ENCODE results near the gene KIF5C. TPM values are rescaled to one million over a fixed set of nuclear protein-coding genes. Genes with fewer than 3 reads are reported as not detected.

The KIF5C gene
- polyA plus RNA-seq, 1 experiment: 0.17 TPM

- no peak for TF ChIP-seq CTCF (IDR thresholded peaks at IDR 0.05; ENCODE audit: insufficient read depth, low read depth, low read length)
- POLR2A ChIA-PET: no interaction called here
- CTCF ChIA-PET: interaction anchor here (1.0 to 2.1 kb wide), 2 partner anchors 9 to 991 kb away, joined by 3 to 7 read pairs; no protein-coding TSS in a partner anchor
These were observed 106.3 kb downstream of the KIF5C start for GRCh38 chr2:148981324-148981723.

GRCh38 chr2:148981781-148982180 lies 106.8 kb downstream of the KIF5C start:
- no peak for TF ChIP-seq CTCF (IDR thresholded peaks at IDR 0.05; ENCODE audit: insufficient read depth, low read depth, low read length)
- Histone ChIP-seq H3K27me3 (ENCODE audit: control insufficient read depth, insufficient read depth, low read length) (peaks cover 3% of the 10 kb centered on the region), H3K4me3 (ENCODE audit: low read depth, low read length) (no peak overlapping the region), H3K36me3 (ENCODE audit: control insufficient read depth, insufficient read depth, low read length) (no peaks in the 10 kb centered on the region)
- ChIA-PET CTCF (interaction anchor here (0.8 to 2.1 kb wide), 4 partner anchors 9 to 992 kb away, joined by 3 to 7 read pairs (median 3); no protein-coding TSS in a partner anchor), POLR2A (no interaction called here)
- no peak for DNase-seq (ENCODE audit: low read depth)

More at GRCh38 chr2:148981324-148981723, 106.3 kb downstream of the KIF5C start:
- H3K27me3 ChIP-seq (ENCODE audit: control insufficient read depth, insufficient read depth, low read length): peaks cover 3% of the 10 kb centered on the region
- no peak overlapping the region for H3K4me3 ChIP-seq (ENCODE audit: low read depth, low read length)
- DNase-seq (ENCODE audit: low read depth): no peak
- no peaks in the 10 kb centered on the region for H3K36me3 ChIP-seq (ENCODE audit: control insufficient read depth, insufficient read depth, low read length)

- no peak for DNase-seq (ENCODE audit: low read depth)
- TF ChIP-seq CTCF (IDR thresholded peaks at IDR 0.05; ENCODE audit: insufficient read depth, low read depth, low read length): no peak
- ChIA-PET POLR2A (no interaction called here), CTCF (interaction anchor here (0.6 to 2.1 kb wide), 5 partner anchors 8 to 580 kb away, joined by 3 to 7 read pairs (median 3); no protein-coding TSS in a partner anchor)
- Histone ChIP-seq H3K4me3 (ENCODE audit: low read depth, low read length) (no peak overlapping the region), H3K36me3 (ENCODE audit: control insufficient read depth, insufficient read depth, low read length) (no peaks in the 10 kb centered on the region), H3K27me3 (ENCODE audit: control insufficient read depth, insufficient read depth, low read length) (peaks cover 3% of the 10 kb centered on the region)
These were observed 107.3 kb downstream of the KIF5C start for GRCh38 chr2:148982282-148982681.

GRCh38 chr2:148983896-148984295 lies 108.9 kb downstream of the KIF5C start:
- POLR2A ChIA-PET: no interaction called here
- H3K4me3 ChIP-seq (ENCODE audit: low read depth, low read length): no peak overlapping the region
- no peaks in the 10 kb centered on the region for H3K36me3 ChIP-seq (ENCODE audit: control insufficient read depth, insufficient read depth, low read length)
- CTCF ChIA-PET: no interaction called here
- no peak for TF ChIP-seq CTCF (IDR thresholded peaks at IDR 0.05; ENCODE audit: insufficient read depth, low read depth, low read length)
- no peak for DNase-seq (ENCODE audit: low read depth)
- H3K27me3 ChIP-seq (ENCODE audit: control insufficient read depth, insufficient read depth, low read length): no peaks in the 10 kb centered on the region; the same call in 1 of the 2 replicates

- Histone ChIP-seq H3K36me3 (ENCODE audit: control insufficient read depth, insufficient read depth, low read length) (no peaks in the 10 kb centered on the region), H3K27me3 (ENCODE audit: control insufficient read depth, insufficient read depth, low read length) (no peaks in the 10 kb centered on the region; the same call in 1 of the 2 replicates), H3K4me3 (ENCODE audit: low read depth, low read length) (no peak overlapping the region)
- DNase-seq (ENCODE audit: low read depth): no peak
- TF ChIP-seq CTCF (IDR thresholded peaks at IDR 0.05; ENCODE audit: insufficient read depth, low read depth, low read length): no peak
- ChIA-PET CTCF (interaction anchor here (0.7 to 2.9 kb wide), 3 partner anchors 341 to 1048 kb away, joined by 3 to 15 read pairs (median 3); no protein-coding TSS in a partner anchor), POLR2A (no interaction called here)
These were observed 109.4 kb downstream of the KIF5C start for GRCh38 chr2:148984449-148984848.
